MM.1S (cell line): Measurements from ENCODE around the gene OXSR1.

Source experiments
- EZH2phosphoT487 ChIP-seq: fragments of 300-600 bp; sonication (generic); IDR thresholded peaks from 2 replicates; pipeline ENCODE4 v1.6.1; 2018; ENCODE audit warnings: antibody characterized with exemption, low read length
- TF ChIP-seq, protein P1 (sequence below): fragments of 300-600 bp; sonication (generic); IDR thresholded peaks from 2 replicates; pipeline ENCODE4 v1.5.1; 2016; ENCODE audit warnings: antibody characterized with exemption, low read length, mixed read lengths

DNA sequence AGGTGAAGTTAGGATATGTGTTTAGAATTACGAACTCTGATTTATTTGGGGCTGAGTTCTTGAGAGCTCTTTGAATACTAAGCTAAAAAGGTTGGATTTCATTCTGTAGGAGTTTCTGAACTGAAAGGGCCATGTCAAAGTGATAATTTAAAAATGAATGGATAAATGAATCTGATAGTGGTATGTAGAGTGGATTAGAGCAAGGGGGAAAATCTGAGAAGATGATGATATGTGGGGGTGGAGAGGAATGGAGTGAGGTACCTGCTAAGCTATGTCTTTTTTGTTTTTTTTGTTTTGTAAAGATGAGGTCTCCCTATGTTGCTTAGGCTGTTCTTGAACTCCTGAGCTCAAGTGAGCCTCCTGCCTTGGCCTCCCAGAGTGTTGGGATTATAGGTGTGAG, 55.7 kb downstream of the OXSR1 start:
- TF ChIP-seq, protein P1, sequence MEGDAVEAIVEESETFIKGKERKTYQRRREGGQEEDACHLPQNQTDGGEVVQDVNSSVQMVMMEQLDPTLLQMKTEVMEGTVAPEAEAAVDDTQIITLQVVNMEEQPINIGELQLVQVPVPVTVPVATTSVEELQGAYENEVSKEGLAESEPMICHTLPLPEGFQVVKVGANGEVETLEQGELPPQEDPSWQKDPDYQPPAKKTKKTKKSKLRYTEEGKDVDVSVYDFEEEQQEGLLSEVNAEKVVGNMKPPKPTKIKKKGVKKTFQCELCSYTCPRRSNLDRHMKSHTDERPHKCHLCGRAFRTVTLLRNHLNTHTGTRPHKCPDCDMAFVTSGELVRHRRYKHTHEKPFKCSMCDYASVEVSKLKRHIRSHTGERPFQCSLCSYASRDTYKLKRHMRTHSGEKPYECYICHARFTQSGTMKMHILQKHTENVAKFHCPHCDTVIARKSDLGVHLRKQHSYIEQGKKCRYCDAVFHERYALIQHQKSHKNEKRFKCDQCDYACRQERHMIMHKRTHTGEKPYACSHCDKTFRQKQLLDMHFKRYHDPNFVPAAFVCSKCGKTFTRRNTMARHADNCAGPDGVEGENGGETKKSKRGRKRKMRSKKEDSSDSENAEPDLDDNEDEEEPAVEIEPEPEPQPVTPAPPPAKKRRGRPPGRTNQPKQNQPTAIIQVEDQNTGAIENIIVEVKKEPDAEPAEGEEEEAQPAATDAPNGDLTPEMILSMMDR, result no peak
- TF ChIP-seq EZH2phosphoT487, result no peak
